ENCODE measurements around the gene LNX1. TPM values are rescaled to one million over a fixed set of nuclear protein-coding genes. Genes with fewer than 3 reads are reported as not detected.
"Not testable (repeated sequence)": the region's sequence is repeated elsewhere in the genome, so short reads cannot be mapped to it uniquely, and the experiment has no call there.

The LNX1 gene
- total RNA-seq, 1 donor from 2014 or later = 13.0 TPM

GRCh38 chr4:53476232-53477037, 114.9 kb downstream of the LNX1 start:
- H3K4me3 Mint-ChIP-seq = no peak overlapping the region
- no peak overlapping the region for H3K27ac Mint-ChIP-seq
- no peaks in the 10 kb centered on the region for H3K27me3 Mint-ChIP-seq (ENCODE audit: low read depth)
- no peak for DNase-seq (ENCODE audit: low spot score in 2 of 2, unreplicated experiment in 2 of 2)
- TF ChIP-seq CTCF (IDR thresholded peaks at IDR 0.05; ENCODE audit: unreplicated experiment) = no peak
- peaks cover 40% of the 10 kb centered on the region for H3K36me3 Mint-ChIP-seq
- peaks cover 15% of the 10 kb centered on the region for H3K4me1 Mint-ChIP-seq
- H3K9me3 Mint-ChIP-seq = peaks cover 12% of the 10 kb centered on the region

- H3K27me3 Mint-ChIP-seq (ENCODE audit: low read depth); H3K4me3 Mint-ChIP-seq; H3K27ac Mint-ChIP-seq; DNase-seq (ENCODE audit: low spot score in 2 of 2, unreplicated experiment in 2 of 2); H3K4me1 Mint-ChIP-seq: not testable (repeated sequence)
- H3K9me3 Mint-ChIP-seq = peaks cover 22% of the 10 kb centered on the region
- peaks cover 55% of the 10 kb centered on the region for H3K36me3 Mint-ChIP-seq
Measured at GRCh38 chr4:53466576-53466975, 124.7 kb downstream of the LNX1 start.

- no peaks in the 10 kb centered on the region for H3K4me1 Mint-ChIP-seq
- TF ChIP-seq CTCF (IDR thresholded peaks at IDR 0.05; ENCODE audit: unreplicated experiment) = no peak
- H3K9me3 Mint-ChIP-seq = peaks cover 22% of the 10 kb centered on the region
- H3K36me3 Mint-ChIP-seq = peaks cover 55% of the 10 kb centered on the region
- no peak overlapping the region for H3K4me3 Mint-ChIP-seq
- DNase-seq (ENCODE audit: low spot score in 2 of 2, unreplicated experiment in 2 of 2) = no peak
- H3K27me3 Mint-ChIP-seq (ENCODE audit: low read depth) = no peaks in the 10 kb centered on the region
- no peak overlapping the region for H3K27ac Mint-ChIP-seq
Measured at GRCh38 chr4:53465891-53466290, 125.4 kb downstream of the LNX1 start.

DNA sequence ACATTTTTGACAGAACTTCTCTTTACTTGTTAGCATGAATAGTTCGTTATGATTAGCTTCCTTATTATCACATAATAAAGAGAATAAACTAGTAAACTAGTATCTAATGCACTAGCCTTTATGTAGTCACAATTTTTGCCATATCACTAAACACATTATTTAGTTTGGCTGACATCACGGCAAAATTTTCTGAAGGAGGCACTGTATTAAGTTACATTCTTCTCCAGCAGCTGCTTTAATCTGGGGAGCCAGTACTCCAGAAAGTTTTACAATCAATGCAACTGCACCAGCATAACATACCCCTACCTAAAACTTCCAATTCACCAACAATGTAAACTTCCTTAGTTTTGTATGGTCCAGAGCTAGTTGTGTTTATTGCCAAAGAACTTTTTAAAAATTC, 126.0 kb downstream of the LNX1 start:
- H3K27ac Mint-ChIP-seq = peak overlapping the region; percentile 16
- DNase-seq (ENCODE audit: low spot score in 2 of 2, unreplicated experiment in 2 of 2) = no peak
- peaks cover 56% of the 10 kb centered on the region for H3K36me3 Mint-ChIP-seq
- H3K9me3 Mint-ChIP-seq = peaks cover 22% of the 10 kb centered on the region
- H3K4me3 Mint-ChIP-seq = no peak overlapping the region
- no peak for TF ChIP-seq CTCF (IDR thresholded peaks at IDR 0.05; ENCODE audit: unreplicated experiment)
- no peaks in the 10 kb centered on the region for H3K4me1 Mint-ChIP-seq
- no peaks in the 10 kb centered on the region for H3K27me3 Mint-ChIP-seq (ENCODE audit: low read depth)

DNA sequence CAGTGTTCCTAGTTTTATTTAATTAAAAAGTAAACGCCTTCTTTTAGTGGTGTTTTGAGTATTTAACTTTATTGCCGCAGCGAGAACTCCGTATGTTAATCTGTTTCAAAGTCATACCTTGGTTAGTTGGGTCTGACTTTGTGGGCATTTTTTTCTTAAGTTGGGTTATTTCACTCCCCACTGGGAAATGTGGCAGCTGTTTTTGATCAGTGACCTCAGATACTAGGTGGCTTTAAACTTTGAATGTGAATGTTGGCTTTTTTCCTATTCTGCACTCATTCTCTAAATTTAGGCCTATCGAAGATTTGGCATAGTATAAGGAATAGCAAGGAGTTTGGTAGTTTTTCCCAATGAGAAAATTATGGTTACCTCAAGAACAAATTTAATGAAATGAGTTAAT, 127.9 kb downstream of the LNX1 start:
- no peak for TF ChIP-seq CTCF (IDR thresholded peaks at IDR 0.05; ENCODE audit: unreplicated experiment)
- Mint-ChIP-seq H3K4me1 (no peaks in the 10 kb centered on the region), H3K27ac (no peak overlapping the region), H3K36me3 (peaks cover 53% of the 10 kb centered on the region), H3K4me3 (no peak overlapping the region), H3K27me3 (ENCODE audit: low read depth) (no peaks in the 10 kb centered on the region), H3K9me3 (peaks cover 14% of the 10 kb centered on the region)
- no peak for DNase-seq (ENCODE audit: low spot score in 2 of 2, unreplicated experiment in 2 of 2)

- no peak for DNase-seq (ENCODE audit: low spot score in 2 of 2, unreplicated experiment in 2 of 2)
- Mint-ChIP-seq H3K27me3 (ENCODE audit: low read depth) (no peaks in the 10 kb centered on the region), H3K36me3 (peaks cover 44% of the 10 kb centered on the region)
Measured at GRCh38 chr4:53461244-53461643, 130.0 kb downstream of the LNX1 start.

More at GRCh38 chr4:53461244-53461643, 130.0 kb downstream of the LNX1 start:
- no peak overlapping the region for H3K4me3 Mint-ChIP-seq
- H3K4me1 Mint-ChIP-seq = no peaks in the 10 kb centered on the region
- H3K9me3 Mint-ChIP-seq = no peaks in the 10 kb centered on the region
- H3K27ac Mint-ChIP-seq = no peak overlapping the region
- no peak for TF ChIP-seq CTCF (IDR thresholded peaks at IDR 0.05; ENCODE audit: unreplicated experiment)

Measured in mesothelial cell of epicardium (in vitro differentiated cells).